MM.1S (cell line): ENCODE results near the gene AP2S1.

Source experiments
- EZH2 ChIP-seq: fragments of 300-600 bp; sonication (generic); optimal IDR thresholded peaks from 2 replicates; pipeline ENCODE3; 2017; ENCODE audit warnings: low read depth, mild to moderate bottlenecking, antibody characterized with exemption, low read length, mixed read lengths
- EZH2phosphoT487 ChIP-seq: fragments of 300-600 bp; sonication (generic); IDR thresholded peaks from 2 replicates; pipeline ENCODE4 v1.6.1; 2018; ENCODE audit warnings: antibody characterized with exemption, low read length
- TF ChIP-seq, protein P1 (sequence below): fragments of 300-600 bp; sonication (generic); IDR thresholded peaks from 2 replicates; pipeline ENCODE4 v1.5.1; 2016; ENCODE audit warnings: antibody characterized with exemption, low read length, mixed read lengths

DNA sequence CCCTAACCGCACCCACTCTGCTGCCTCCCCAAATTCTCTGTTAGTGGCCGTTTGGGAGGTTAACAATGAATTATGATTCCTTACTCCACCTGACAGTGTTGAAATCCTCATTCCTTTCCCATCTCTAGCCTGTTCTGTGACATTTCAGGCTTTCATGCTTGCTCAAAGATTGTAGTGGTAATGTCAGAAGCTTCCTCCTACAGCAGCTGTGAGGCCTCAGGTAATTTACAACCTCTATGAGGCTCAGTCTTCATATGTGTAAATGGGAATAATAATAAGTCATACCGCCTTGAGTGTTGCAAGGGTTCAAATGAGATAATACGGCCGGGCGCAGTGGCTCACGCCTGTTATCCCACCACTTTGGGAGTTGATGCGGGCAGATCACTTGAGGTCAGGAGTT, 61.3 kb downstream of the AP2S1 start:
- TF ChIP-seq, protein P1, sequence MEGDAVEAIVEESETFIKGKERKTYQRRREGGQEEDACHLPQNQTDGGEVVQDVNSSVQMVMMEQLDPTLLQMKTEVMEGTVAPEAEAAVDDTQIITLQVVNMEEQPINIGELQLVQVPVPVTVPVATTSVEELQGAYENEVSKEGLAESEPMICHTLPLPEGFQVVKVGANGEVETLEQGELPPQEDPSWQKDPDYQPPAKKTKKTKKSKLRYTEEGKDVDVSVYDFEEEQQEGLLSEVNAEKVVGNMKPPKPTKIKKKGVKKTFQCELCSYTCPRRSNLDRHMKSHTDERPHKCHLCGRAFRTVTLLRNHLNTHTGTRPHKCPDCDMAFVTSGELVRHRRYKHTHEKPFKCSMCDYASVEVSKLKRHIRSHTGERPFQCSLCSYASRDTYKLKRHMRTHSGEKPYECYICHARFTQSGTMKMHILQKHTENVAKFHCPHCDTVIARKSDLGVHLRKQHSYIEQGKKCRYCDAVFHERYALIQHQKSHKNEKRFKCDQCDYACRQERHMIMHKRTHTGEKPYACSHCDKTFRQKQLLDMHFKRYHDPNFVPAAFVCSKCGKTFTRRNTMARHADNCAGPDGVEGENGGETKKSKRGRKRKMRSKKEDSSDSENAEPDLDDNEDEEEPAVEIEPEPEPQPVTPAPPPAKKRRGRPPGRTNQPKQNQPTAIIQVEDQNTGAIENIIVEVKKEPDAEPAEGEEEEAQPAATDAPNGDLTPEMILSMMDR, result no peak
- no peak for TF ChIP-seq EZH2phosphoT487
- no peak for TF ChIP-seq EZH2
